ENCODE data around the gene CHCHD1. TPM values are rescaled to one million over a fixed set of nuclear protein-coding genes. Genes with fewer than 3 reads are reported as not detected.
"Not testable (repeated sequence)": the region's sequence is repeated elsewhere in the genome, so short reads cannot be mapped to it uniquely, and the experiment has no call there.

CHCHD1 gene
- total RNA-seq, 1 donor from 2014 or later = 13.2 TPM

- ATAC-seq (no peak), DNase-seq (ENCODE audit: low spot score) (peak; percentile 10)
- intact Hi-C loops (cut with DNase I) = no loop called here
Measured at GRCh38 chr10:73763343-73763742, 18.5 kb upstream of the CHCHD1 start.

GRCh38 chr10:73765066-73765465 is 16.8 kb upstream of the CHCHD1 start:
- ATAC-seq (no peak), DNase-seq (ENCODE audit: low spot score) (no peak)

GRCh38 chr10:73768881-73769280 is 13.0 kb upstream of the CHCHD1 start:
- ATAC-seq = no peak
- intact Hi-C loops (cut with DNase I) = no loop called here
- DNase-seq (ENCODE audit: low spot score) = peak; percentile 53

More at GRCh38 chr10:73765066-73765465, 16.8 kb upstream of the CHCHD1 start:
- intact Hi-C loops (cut with DNase I) = no loop called here

GRCh38 chr10:73769396-73769795 is 12.5 kb upstream of the CHCHD1 start:
- no peak for ATAC-seq
- DNase-seq (ENCODE audit: low spot score) = peak; percentile 38
- intact Hi-C loops (cut with DNase I) = no loop called here

- intact Hi-C loops (cut with DNase I) = no loop called here
- peak; percentile 96 for DNase-seq (ENCODE audit: low spot score)
- peak; percentile 92 for ATAC-seq
Measured at GRCh38 chr10:73771722-73772280, 10.0 kb upstream of the CHCHD1 start.

GRCh38 chr10:73772281-73773151 is 9.3 kb upstream of the CHCHD1 start:
- peak; percentile 85 for ATAC-seq
- intact Hi-C loops (cut with DNase I) = no loop called here
- DNase-seq (ENCODE audit: low spot score) = peak; percentile 87

- peak; percentile 59 for DNase-seq (ENCODE audit: low spot score)
Measured at GRCh38 chr10:73773152-73773879, 8.5 kb upstream of the CHCHD1 start.

GRCh38 chr10:73774637-73775036 is 7.2 kb upstream of the CHCHD1 start:
- DNase-seq (ENCODE audit: low spot score) (no peak), ATAC-seq (no peak)
- intact Hi-C loops (cut with DNase I) = no loop called here

More at GRCh38 chr10:73773152-73773879, 8.5 kb upstream of the CHCHD1 start:
- intact Hi-C loops (cut with DNase I) = no loop called here
- ATAC-seq = no peak

- peak; percentile 19 for DNase-seq (ENCODE audit: low spot score)
- intact Hi-C loops (cut with DNase I) = no loop called here
- ATAC-seq = no peak
Measured at GRCh38 chr10:73779018-73779417, 2.8 kb upstream of the CHCHD1 start.

GRCh38 chr10:73779539-73780197 is 2.2 kb upstream of the CHCHD1 start:
- no peak for ATAC-seq

GRCh38 chr10:73780301-73780700 is 1.5 kb upstream of the CHCHD1 start:
- intact Hi-C loops (cut with DNase I) = no loop called here
- DNase-seq (ENCODE audit: low spot score) (peak; percentile 33), ATAC-seq (no peak)

More at GRCh38 chr10:73779539-73780197, 2.2 kb upstream of the CHCHD1 start:
- intact Hi-C loops (cut with DNase I) = no loop called here
- DNase-seq (ENCODE audit: low spot score) = no peak

GRCh38 chr10:73780966-73781365 is 882 bp upstream of the CHCHD1 start:
- intact Hi-C loops (cut with DNase I) = no loop called here
- DNase-seq (ENCODE audit: low spot score) (peak; percentile 27), ATAC-seq (no peak)

GRCh38 chr10:73781548-73781878 is 335 bp upstream of the CHCHD1 start:
- DNase-seq (ENCODE audit: low spot score) (no peak), ATAC-seq (peak; percentile 18)
- intact Hi-C loops (cut with DNase I) = no loop called here

- DNase-seq (ENCODE audit: low spot score) (no peak), ATAC-seq (no peak)
- intact Hi-C loops (cut with DNase I) = no loop called here
Measured at GRCh38 chr10:73782749-73783085, 869 bp downstream of the CHCHD1 start.

- ATAC-seq = peak; percentile 95
- peak; percentile 93 for DNase-seq (ENCODE audit: low spot score)
- intact Hi-C loops (cut with DNase I) = no loop called here
Measured at GRCh38 chr10:73785211-73785720, 3.4 kb downstream of the CHCHD1 start, which contains the start of gene ZSWIM8. ZSWIM8 (plus strand) TSS chr10:73785606; CDS start chr10:73785879, 273 bp downstream.

- intact Hi-C loops (cut with DNase I) = no loop called here
- ATAC-seq = no peak
- no peak for DNase-seq (ENCODE audit: low spot score)
Measured at GRCh38 chr10:73785721-73786511, 4.1 kb downstream of the CHCHD1 start.

GRCh38 chr10:73786512-73786885 is 4.7 kb downstream of the CHCHD1 start:
- DNase-seq (ENCODE audit: low spot score) (no peak), ATAC-seq (no peak)
- intact Hi-C loops (cut with DNase I) = no loop called here

- intact Hi-C loops (cut with DNase I); ATAC-seq: not testable (repeated sequence)
- DNase-seq (ENCODE audit: low spot score) = peak; percentile 53
Measured at GRCh38 chr10:73787031-73787800, 5.4 kb downstream of the CHCHD1 start.

Data from sciatic nerve (tissue), 2 donors.